GM23338 (cell line): Measurements from ENCODE around the gene P2RY6. TPM values are rescaled to one million over a fixed set of nuclear protein-coding genes. Genes with fewer than 3 reads are reported as not detected.

ENCODE experiments used
- ATAC-seq: fragments of 200-7000 bp; cut with Tn5 transposase; 3 replicates; pipeline ENCODE4 v1.9.1; 2020
- DNase-seq: peaks from one replicate; pipeline ENCODE4 v3.0.0-alpha.2; 2015; ENCODE audit warnings: low spot score
- H2AFZ ChIP-seq: fragments of 200-600 bp; sonication (generic); 2 replicates; pipeline ENCODE4 v1.8.0; 2016; ENCODE audit warnings: antibody characterized with exemption, mild to moderate bottlenecking, moderate library complexity
- H3F3A ChIP-seq: fragments of 200-600 bp; sonication (generic); replicated peaks from 2 replicates; pipeline ENCODE4 v1.8.0; 2017; ENCODE audit warnings: antibody characterized with exemption, mixed run types, low read depth
- H3K27ac ChIP-seq: fragments of 200-600 bp; sonication (generic); 2 replicates; pipeline ENCODE4 v1.6.1; 2016; ENCODE audit warnings: low read depth
- H3K27me3 ChIP-seq: fragments of 200-600 bp; sonication (generic); 2 replicates; pipeline ENCODE4 v1.8.0; 2016; ENCODE audit warnings: mild to moderate bottlenecking, mixed run types, moderate library complexity; ENCODE audit not compliant: insufficient read depth
- H3K36me3 ChIP-seq: fragments of 200-600 bp; sonication (generic); 2 replicates; pipeline ENCODE4 v1.8.0; 2016; ENCODE audit warnings: mild to moderate bottlenecking; ENCODE audit not compliant: insufficient read depth
- H3K4me1 ChIP-seq: fragments of 200-600 bp; sonication (generic); 2 replicates; pipeline ENCODE4 v1.8.0; 2016; ENCODE audit warnings: mild to moderate bottlenecking, moderate library complexity; ENCODE audit not compliant: insufficient read depth
- H3K4me2 ChIP-seq: fragments of 200-600 bp; sonication (generic); 2 replicates; pipeline ENCODE4 v1.7.1; 2017; ENCODE audit warnings: mixed run types
- H3K4me3 ChIP-seq: fragments of 200-600 bp; sonication (generic); 2 replicates; pipeline ENCODE4 v1.6.1; 2016; ENCODE audit warnings: mixed run types
- H3K79me2 ChIP-seq: fragments of 200-600 bp; sonication (generic); replicated peaks from 2 replicates; pipeline ENCODE4 v1.8.0; 2017; ENCODE audit warnings: mild to moderate bottlenecking; ENCODE audit not compliant: insufficient read depth
- H3K9me2 ChIP-seq: fragments of 200-600 bp; sonication (generic); 2 replicates; pipeline ENCODE4 v1.8.0; 2017; ENCODE audit not compliant: insufficient read depth
- H4K20me1 ChIP-seq: fragments of 200-600 bp; sonication (generic); replicated peaks from 2 replicates; pipeline ENCODE4 v1.8.0; 2017; ENCODE audit warnings: mild to moderate bottlenecking; ENCODE audit not compliant: insufficient read depth
- H3K27ac Mint-ChIP-seq: 2 replicates; pipeline ENCODE4 v1.8.0; 2020; ENCODE audit warnings: inconsistent platforms, mild to moderate bottlenecking, moderate library complexity, mixed read lengths
- H3K27me3 Mint-ChIP-seq: 3 replicates; pipeline ENCODE4 v1.8.0; 2022; ENCODE audit warnings: low read depth, mild to moderate bottlenecking, moderate library complexity, mixed read lengths, inconsistent platforms; ENCODE audit not compliant: insufficient read depth, poor library complexity
- H3K36me3 Mint-ChIP-seq: 3 replicates; pipeline ENCODE4 v1.8.0; 2021; ENCODE audit warnings: low read depth, mild to moderate bottlenecking, inconsistent platforms, moderate library complexity, mixed read lengths
- H3K4me1 Mint-ChIP-seq: 3 replicates; pipeline ENCODE4 v1.8.0; 2020; ENCODE audit warnings: mild to moderate bottlenecking, inconsistent platforms, mixed read lengths
- H3K4me3 Mint-ChIP-seq: 3 replicates; pipeline ENCODE4 v1.8.0; 2021; ENCODE audit warnings: moderate library complexity, mild to moderate bottlenecking, inconsistent platforms, mixed read lengths
- H3K9me3 Mint-ChIP-seq: 3 replicates; pipeline ENCODE4 v1.8.0; 2020; ENCODE audit warnings: moderate library complexity, mild to moderate bottlenecking, inconsistent platforms, mixed read lengths
- CTCF ChIP-seq, 2 experiments: fragments of 200-600 bp in 1 of 2; sonication (generic) in 1 of 2; conservative IDR thresholded peaks; 2 replicates each; pipeline versions ENCODE4 v1.5.1 to v1.6.1; 2016 to 2017; ENCODE audit warnings: antibody characterized with exemption in 2 of 2, low read depth in 2 of 2, mild to moderate bottlenecking in 2 of 2, moderate library complexity in 1 of 2
- ETS1 ChIP-seq: IDR thresholded peaks from 2 replicates; pipeline ENCODE4 v1.6.1; 2016; ENCODE audit warnings: antibody characterized with exemption
- STAT1 ChIP-seq: IDR thresholded peaks from one replicate; pipeline ENCODE4 v1.6.1; 2016; ENCODE audit warnings: antibody characterized with exemption; ENCODE audit not compliant: unreplicated experiment
- ZNF462 ChIP-seq: fragments of 250-450 bp; sonication (Bioruptor Pico); IDR thresholded peaks from 2 replicates; pipeline ENCODE4 v1.5.0; 2020; ENCODE audit warnings: mild to moderate bottlenecking, moderate library complexity
- polyA plus RNA-seq: library from polyadenylated mRNA; unstranded; fragments of >200 nt; fragmentation: Nextera tagmentation; extraction: Ambion mirVana; gene quantifications from 2 replicates; pipeline ENCODE4 v1.2.1, GENCODE V29; 2016
- total RNA-seq: library from RNA; depleted of rRNA; stranded (reverse); fragments of >200 nt; shearing (Covaris generic); gene quantifications from 2 replicates; pipeline ENCODE4 v1.2.3, GENCODE V29; 2014

Gene P2RY6
- total and polyA plus RNA-seq, 2 experiments from 2014 or later: not detected

- TF ChIP-seq ETS1 (no peak), STAT1 (no peak), ZNF462 (CRISPR knock-in tag) (no peak), CTCF (conservative IDR thresholded peaks at IDR 0.05; ENCODE audit: low read depth in 2 of 2) (0 out of 4 replicates have a peak, but pooled peaks of 1 of the 2 experiments have one; percentile 13)
- peaks cover 3% of the 10 kb centered on the region; the same call in 1 of the 2 replicates for H3K4me1 ChIP-seq
- H3F3A ChIP-seq: no peaks in the 10 kb centered on the region
- no peaks in the 10 kb centered on the region for H3K36me3 ChIP-seq
- H2AFZ ChIP-seq: no peak overlapping the region
- no peak overlapping the region; the same call in 1 of the 2 replicates for H3K27ac Mint-ChIP-seq
- peak overlapping the region; percentile 27; the same call in 1 of the 2 replicates for H3K4me2 ChIP-seq
- H3K4me3 Mint-ChIP-seq: peak overlapping the region; percentile 33; the same call in 1 of the 3 replicates
- no peak overlapping the region for H3K27ac ChIP-seq
- no peaks in the 10 kb centered on the region for H3K9me3 Mint-ChIP-seq
- H3K27me3 ChIP-seq: peaks cover 9% of the 10 kb centered on the region
- no peaks in the 10 kb centered on the region for H4K20me1 ChIP-seq
- H3K27me3 Mint-ChIP-seq: peaks cover 20% of the 10 kb centered on the region
- no peak overlapping the region for H3K4me3 ChIP-seq
- H3K4me1 Mint-ChIP-seq: peaks cover 46% of the 10 kb centered on the region
- peak; percentile 17; the same call in 2 of the 3 replicates for ATAC-seq
- H3K9me2 ChIP-seq: no peaks in the 10 kb centered on the region
- DNase-seq: no peak
- no peaks in the 10 kb centered on the region for H3K36me3 Mint-ChIP-seq
- H3K79me2 ChIP-seq: no peaks in the 10 kb centered on the region
Observed at GRCh38 chr11:73270016-73270854, 1.9 kb upstream of the P2RY6 start.
